SIG-M5 (cell line): Measurements from ENCODE around the gene TSC2.
"Not testable (repeated sequence)": the region's sequence is repeated elsewhere in the genome, so short reads cannot be mapped to it uniquely, and the experiment has no call there.

Source experiments
- DNase-seq: peaks from one replicate; lab custom pipeline; 2025; lab: John Stamatoyannopoulos, UW

TSC2 gene

DNA sequence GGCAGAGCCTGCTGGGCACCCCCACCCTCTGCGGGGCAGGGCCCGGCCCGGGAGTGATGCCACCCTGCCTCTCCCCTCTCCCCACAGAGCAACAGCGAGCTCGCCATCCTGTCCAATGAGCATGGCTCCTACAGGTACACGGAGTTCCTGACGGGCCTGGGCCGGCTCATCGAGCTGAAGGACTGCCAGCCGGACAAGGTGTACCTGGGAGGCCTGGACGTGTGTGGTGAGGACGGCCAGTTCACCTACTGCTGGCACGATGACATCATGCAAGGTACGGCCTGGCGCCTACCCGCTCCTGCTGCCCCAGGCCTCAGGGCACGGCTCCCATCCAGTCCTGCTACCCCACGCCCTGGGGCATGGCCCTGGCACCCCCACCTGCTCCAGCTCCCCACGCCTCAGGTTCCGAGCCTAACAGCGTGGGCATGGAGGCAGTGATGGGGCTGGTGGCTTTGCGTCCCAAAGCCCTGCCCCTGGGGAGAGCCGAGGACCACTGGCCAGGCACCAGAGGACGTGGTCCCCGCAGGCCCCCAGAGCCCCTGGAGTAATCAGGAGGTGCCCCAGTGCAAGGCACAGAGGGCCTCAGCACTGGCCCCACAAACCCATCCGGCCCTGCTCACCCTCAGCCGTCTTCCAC lies 38.4 kb downstream of the TSC2 start:
- DNase-seq: no peak

DNA sequence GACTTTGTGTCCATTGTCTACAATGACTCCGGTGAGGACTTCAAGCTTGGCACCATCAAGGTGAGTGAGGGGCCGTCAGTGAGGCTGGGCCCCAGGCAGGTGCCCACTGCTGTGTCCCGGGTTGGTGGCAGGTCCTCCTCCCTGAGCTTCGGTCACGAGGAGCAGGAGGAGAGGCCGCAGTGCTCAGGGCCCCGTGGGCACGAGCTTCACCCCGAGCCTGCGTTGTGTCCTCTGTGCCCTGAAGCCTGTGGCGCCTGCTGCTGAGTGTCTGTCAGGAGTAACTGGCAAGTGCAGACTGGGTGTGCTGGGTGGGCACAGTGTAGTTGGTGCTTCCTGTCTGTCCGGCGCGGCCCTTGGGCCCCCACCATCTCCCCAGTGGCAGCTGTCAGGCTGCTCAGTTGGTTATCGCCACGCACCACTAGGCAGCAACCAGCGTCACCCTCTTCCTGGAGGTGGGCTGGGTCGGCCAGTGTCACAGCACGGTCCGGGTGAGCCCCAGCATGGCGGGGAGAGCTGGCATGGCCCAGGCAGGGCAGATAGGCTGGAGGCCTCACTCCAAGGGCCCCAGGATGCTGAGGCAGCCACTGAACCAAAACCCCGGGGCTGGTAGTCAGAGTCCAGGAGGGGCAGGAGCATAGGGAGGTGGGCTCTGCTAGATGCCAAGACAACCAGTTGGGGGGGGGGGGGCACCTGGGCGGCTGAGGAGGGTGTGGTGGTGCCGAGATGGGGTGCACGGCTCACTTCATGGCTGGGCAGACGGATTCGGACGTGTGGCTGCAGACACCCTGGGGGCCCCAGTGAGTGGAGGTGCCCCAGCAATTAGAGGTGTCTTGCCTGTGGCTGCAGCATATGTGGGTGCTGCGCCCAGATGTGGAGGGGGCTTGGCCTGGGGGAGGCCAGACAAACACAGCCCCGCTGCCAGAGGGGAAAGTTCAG lies 39.3 kb downstream of the TSC2 start:
- no peak for DNase-seq

DNA sequence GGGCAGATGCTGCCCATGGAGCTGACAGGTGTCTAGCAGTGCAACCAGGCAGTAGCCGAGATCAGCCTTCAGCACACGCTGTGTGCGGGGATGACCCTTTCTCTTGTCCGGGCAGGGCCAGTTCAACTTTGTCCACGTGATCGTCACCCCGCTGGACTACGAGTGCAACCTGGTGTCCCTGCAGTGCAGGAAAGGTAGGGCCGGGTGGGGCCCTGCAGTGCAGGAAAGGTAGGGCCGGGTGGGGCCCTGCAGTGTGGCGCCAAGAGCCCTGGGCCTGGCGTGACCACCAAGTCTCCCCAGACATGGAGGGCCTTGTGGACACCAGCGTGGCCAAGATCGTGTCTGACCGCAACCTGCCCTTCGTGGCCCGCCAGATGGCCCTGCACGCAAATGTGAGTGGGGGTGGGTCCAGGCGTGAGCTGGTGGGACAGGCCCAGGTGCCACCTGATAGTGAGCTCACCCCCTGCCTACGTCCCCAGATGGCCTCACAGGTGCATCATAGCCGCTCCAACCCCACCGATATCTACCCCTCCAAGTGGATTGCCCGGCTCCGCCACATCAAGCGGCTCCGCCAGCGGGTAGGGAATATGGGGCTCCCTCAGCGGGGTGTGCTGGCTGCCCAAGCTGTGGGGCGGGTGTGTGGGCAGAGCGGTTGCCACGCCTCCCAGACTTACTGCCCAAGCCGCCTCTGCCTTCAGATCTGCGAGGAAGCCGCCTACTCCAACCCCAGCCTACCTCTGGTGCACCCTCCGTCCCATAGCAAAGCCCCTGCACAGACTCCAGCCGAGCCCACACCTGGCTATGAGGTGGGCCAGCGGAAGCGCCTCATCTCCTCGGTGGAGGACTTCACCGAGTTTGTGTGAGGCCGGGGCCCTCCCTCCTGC lies 40.2 kb downstream of the TSC2 start:
- no peak for DNase-seq

DNA sequence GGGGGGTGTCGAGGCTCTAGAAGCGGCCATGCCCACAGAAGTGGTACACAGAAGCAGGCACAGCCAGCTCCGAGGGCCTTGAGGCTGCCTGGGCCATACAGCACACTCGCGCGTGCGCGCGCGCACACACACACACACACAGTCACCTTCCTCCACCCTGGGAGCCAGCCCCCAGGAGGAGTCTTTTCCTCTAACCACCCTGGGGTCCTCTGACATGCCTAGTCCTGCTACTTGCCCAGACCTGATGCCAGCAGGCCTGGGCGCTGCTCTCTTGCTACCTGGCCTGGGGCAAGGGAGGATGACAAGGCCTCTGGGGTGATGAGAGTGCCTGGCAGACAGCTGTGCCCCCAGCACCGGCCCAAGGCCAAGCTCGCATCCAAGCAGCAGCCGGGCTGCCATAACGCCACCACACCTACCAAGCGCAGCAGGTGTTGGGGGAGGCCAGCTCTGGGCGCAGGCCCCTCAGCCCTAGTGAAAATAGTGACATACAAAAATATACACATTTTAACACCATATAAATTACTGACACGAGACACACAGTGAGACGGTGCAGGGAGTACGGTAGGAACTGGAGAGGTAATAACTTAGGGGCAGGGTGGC lies 41.1 kb downstream of the TSC2 start:
- DNase-seq: no peak

DNA sequence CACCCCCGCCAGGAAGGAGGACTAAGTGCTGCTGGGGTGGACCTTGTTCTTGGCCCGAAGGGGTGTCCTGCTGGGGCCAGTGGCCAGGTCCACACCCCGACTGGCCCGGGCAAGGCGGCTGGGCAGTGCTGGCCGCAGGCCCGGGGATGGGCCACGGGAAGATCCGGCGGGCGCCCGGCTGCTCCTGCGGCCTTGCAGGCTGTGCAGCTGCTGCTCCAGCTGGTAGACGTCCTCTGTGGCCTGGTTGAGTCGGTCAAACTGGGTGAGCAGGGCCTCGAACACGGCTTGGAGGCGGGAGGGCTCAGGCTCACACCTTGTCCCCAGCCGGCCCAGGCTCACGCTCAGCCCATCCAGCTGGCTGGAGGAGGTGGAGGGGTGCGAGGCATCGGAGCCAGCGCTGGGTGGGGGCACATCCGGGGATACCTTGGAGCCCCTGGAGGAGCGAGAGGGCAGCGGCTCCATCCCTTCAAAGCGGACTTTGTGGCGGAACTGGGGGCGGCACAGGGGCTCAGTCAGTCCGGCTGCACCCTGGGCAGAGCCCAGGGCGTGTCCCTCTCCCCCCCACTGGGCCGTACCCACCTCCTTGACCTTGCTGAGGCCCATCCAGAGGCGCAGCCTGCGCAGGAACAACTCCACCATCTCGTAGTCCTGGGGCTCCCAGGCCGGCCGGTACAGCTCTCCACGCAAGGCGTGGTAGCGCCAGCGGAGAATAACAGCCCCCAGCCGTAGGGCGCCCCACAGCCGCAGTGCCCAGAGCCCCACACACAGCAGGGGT lies 42.1 kb downstream of the TSC2 start:
- DNase-seq: no peak

DNA sequence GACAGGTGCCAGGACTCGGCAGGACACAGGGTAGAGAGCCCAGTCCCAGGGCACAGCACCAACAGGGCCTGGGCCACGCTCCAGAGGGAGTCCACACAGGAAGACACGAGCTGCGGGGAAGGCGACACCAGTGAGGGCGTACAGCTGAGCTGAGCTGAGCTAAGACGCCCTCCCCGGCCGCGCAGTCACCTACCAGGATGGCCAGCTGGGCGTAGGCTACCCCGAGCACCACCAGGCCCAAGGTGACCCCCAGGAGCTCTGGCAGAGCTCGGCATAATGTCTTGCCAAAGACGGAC lies 42.6 kb downstream of the TSC2 start:
- DNase-seq: no peak

DNA sequence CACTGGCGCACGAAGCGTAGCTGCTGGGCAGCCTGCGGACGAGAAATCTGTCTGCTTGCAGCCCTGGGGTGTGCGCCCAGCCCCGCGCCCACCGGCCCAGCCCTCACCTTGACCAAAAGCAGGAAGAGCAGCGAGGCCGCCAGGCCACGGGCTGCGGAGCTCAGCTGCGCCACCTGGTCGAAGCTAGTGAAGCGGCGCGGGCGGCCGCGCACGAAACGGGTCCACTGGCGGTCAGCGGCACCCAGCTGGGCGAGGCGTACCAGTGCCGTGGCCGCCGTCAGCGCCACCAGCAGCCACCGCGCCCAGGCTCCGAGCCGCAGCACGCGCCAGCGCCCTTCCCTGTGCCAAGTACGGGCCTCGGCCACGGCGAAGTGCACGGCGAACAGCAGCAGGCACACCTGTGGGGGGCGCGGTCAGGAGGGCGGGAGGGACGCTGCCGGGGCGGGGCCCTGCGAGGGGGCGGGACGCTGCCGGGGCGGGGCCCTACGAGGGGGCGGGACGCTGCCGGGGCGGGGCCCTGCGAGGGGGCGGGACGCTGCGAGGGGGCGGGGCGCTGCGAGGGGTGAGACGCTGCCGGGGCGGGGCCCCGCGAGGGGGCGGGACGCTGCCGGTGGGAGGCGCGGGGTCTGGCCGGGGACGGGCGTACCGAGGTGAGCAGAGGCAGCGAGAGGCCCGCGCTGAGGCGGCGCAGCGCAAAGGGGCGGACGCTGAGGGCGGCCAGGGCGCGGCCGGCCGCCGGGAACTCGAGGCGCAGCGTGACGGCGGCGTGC lies 43.2 kb downstream of the TSC2 start:
- DNase-seq: no peak

DNA sequence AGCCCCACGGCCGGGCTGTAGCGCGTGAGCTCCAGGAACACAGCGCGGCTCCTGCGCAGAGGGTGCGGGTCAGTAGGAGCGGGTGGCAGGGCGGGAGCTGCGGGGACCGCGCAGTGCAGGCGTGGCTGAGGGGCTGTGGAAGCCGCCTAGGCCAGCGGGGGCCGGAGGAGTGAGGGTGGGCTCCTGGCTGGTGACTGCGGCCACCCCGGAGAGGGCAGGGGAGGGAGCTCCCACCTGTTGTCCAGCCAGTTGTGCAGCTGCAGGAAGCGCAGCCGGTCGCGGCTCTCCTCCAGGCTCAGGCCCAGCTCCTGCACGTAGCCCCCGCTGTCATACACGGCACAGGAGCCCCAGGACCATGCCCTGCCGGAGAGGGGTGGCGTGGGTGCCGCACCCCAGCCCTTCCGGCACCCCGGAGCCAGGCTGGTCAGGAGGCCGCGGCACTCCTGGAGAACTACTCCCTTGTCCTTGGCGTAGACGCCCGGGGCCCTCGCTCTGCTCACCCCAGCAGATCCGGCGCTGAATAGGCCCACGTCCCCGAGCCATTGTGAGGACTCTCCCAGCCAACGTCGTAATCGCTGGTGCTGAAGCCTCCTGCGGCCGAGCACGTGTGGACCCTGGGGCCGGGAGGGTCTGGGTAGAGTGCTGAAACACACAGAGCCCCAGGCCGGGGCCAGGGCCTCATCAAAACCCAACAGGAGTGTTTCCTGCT lies 43.9 kb downstream of the TSC2 start:
- DNase-seq: no peak

DNA sequence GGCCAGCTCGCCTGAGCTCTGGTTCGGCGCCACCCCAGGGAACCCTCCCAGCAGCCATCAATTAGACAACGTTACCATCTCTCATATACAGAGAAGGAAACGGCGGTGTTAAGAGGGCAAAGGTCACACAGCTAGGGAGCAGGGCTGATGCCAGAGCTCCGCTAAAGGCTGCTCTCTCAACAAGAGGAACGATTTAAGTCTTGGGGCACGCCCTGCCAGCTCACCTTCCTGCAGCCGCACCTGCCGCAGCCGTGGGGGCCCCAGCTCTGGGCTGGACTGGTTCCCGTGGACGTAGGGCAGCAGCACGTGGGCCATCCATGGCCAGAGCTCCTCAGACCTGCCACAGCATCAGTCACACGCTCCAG lies 44.5 kb downstream of the TSC2 start:
- DNase-seq: no peak

DNA sequence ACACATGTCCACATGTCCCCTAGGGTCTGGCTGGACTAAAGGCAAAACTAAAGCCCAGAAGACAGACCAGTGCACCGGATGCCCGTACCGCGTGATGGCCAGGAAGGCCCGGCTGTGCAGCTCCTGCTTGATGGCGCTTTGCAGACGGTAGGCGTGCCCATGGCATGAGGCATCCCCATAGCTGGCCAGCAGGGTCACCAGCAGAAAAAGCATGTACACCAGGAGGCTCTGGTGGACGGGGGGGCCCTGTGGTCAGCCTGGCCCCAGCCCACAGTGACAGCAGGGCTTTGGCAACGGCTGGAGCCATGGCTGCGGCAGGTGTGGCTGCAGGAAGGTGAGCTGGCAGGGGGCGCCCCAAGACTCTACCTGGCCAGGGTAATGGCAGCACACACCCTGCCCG lies 45.1 kb downstream of the TSC2 start:
- no peak for DNase-seq

DNA sequence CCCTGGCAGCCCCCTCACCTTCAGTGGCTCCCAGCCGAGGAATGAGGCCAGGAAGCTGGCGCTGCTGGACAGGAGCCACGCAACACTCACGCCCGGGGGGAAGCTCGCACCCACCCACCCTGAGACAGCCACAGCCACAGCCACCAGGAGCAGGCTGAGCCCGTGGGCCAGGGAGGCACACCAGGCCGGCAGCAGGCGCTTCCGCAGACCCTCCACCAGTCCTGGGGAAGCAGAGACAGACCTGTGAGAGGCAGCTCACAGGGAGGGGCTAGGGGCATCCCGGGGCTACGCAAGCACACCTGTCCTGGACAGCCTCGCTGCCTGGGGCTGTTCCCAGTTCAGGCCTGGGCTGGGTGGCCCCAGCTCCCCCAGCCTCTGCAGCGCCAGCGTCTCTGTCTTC lies 46.0 kb downstream of the TSC2 start:
- no peak for DNase-seq

DNA sequence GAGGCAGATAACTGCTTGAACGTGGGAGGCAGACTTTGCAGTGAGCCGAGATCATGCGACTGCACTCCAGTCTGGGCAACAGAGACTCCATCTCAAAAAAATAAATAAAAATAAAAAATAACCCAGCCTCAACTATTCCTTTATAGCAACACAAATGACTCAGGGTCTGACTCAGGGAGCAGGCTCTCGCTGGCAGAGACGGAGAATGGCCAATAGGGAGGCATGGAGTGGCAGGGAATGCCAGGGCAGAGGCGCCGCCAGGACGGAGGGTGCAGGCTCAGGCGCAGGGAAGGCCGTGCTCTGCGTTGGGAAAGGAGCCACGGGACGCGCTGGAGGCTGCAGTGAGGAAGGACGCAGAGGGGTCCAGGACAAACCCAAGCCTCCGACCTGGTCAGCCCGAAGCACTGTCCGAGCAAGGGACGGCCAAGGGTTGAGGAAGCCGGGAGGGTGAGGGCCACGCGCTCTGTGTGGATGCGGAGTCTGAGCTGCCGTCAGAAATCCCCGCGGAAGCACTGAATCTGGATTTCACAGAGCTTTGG lies 47.6 kb downstream of the TSC2 start:
- no peak for DNase-seq

DNA sequence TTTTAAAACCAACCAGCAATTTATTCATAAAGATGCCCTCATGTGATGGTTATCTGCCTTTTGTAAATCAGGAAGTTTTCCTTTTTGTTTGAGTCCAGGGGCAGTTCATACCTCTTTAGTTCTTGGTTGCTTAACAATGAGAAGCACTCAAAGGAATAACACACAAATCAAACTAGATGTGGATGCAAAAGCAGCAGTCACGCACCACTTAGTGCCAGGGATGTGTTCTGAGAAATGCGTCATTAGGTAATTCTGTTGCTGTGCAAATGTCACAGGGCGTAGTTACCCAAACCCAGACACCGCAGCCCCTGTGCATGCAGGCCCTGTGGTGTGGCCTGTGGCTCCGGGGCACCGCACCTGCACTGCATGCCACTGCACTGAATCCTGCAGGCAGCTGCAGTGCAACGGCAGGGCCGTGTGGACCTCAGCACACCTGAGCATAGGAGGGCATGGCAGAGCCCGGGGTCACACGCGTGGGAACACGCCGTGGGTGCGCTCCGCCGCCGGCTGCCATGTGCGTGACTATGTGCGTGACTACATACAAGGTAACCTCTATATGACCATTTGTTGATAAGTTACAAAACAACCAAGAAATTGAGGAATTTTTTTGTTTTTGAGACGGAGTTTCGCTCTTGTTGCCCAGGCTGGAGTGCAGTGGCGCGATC lies 48.3 kb downstream of the TSC2 start:
- no peak for DNase-seq

DNA sequence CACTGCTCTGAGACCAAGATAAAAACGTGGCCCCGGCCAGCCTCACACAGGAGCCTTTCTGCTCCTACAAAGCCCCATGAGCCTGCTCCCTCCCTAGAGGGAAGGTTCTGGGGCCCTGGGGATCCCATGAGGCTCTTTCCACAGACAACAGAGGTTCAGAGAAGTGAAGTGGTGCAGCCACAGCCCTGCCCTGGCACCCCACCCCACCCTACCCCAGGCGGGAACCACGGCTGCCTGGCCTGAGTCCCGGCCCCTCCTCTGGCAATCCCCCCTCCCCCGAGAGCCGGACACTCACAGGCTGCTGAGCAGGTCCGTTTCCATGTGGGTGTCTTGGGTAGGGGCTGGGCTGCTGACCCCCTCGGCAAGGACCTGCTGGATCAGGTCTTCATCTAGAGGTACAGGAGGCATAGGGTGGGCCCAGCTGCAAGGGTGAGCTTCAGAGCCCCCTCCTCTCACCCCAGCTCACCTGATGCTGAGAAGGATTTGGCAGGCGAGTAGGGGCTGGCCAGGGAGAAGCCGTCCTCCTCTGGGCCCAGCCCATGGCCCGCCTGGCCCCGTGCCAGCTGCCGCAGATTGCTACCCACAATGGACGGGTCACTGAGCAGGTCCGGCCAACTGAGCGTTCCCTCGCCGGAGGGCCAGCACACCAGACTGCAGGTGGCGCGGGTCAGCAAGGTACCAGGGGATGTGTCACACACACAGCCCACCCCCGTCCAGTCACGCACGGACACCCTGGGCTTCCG lies 49.2 kb downstream of the TSC2 start:
- DNase-seq: no peak

DNA sequence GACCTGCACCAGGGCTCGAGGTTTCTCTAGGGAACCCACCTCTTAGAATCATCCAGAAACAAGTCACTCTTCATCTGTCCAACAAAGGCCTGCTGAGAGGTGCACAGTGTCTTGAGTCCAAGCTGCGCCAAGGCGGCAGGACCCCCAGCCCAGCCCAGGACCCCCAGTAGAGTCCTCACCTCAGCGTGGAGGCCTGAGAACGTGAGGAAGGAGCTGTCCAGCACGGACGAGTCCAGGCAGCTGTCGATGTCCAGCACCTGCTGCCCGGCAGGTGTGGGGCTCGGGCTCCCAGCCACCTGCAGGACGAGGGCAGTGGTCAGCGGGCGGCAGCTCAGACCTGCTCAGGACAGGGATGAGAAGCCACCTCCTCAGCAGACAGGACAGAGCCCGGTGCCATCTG lies 49.9 kb downstream of the TSC2 start:
- DNase-seq: not testable (repeated sequence)

DNA sequence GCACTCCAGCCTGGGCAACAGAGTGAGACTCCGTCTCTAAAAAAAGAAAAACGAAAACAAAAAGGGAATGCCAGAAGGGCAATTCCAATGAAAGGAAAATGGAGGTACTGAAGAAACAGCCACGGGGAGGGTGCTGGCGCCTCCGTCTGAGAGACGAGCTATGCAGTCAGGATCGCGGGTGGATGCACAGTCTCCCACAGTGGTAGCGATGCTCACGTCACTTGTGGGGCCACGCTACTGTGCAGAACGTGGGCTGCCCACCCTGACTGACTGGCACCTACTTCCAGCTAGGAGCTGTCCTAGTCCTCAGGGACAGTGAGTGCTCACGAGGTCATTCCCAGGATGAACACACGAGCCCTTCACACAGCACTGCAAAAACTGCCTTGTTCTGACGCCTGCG lies 53.8 kb downstream of the TSC2 start:
- not testable (repeated sequence) for DNase-seq

DNA sequence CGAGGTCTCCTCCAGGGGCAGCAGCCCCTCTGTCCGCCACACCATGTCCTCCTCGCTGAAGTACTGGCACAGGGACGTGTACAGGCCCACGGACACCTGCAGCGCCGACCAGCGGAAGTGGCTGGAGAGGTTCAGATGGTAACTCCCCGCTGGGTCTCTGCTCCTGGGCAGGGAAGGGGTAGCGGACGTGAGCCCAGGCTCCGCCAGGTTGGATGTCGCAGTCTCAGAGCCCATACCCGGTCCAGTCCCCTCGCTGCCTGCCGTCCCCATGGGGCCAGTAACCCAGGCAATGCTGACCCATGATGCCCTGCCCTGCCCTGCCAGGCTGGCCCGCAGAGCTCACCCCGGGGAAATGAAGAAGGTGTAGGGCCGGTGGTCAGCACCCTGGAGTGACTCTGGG lies 54.7 kb downstream of the TSC2 start:
- DNase-seq: no peak

DNA sequence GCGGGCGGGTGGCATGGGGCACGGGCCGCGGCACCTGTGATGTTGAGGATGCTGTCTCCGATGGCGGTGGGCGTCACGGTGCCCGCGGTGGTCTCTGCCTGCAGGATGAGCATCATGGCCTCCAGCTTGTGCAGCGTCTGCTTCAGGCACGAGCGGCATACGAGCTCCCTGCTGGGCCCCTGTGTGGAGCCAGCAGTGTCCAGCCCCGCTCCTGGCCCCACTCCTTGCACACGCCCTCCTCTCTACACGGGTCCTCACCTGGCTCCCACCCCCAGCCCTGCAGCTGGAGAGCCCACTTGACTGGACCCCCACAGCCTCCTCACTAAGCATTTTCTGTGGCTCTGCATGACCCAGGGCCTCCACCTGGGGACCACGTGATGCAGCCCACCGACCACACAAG lies 56.7 kb downstream of the TSC2 start:
- not testable (repeated sequence) for DNase-seq

DNA sequence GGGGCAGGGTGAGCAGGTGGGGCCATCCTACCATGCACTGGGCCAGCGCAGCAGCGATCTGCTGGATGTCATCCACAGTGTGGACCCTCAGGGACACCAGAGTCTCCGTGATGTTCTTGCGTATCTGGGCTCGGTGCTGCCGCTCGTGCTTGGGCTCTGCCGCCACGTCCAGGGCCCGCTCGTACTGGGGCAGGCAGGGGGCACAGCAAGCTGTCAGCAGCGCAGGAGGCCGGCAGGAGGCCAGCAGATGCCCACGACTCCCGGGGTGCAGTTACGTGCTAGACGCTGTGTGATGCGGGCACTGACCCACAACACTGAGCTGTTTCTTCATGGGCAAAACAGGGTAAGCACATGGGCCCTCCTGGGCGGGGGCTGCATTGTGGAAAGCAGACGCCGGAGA lies 57.5 kb downstream of the TSC2 start:
- DNase-seq: not testable (repeated sequence)
